Neural cell (in vitro differentiated cells): ENCODE results near the gene TBL1XR1.

ENCODE experiments used
- CTCF ChIP-seq: fragments of 450-650 bp; IDR thresholded peaks from 2 replicates; pipeline ENCODE4 v1.5.1; 2014; ENCODE audit warnings: antibody characterized with exemption, mild to moderate bottlenecking, moderate library complexity; ENCODE audit not compliant: poor library complexity, severe bottlenecking
- EZH2 ChIP-seq: fragments of 200-600, 300-800 bp; shearing (Covaris generic), sonication (generic); IDR thresholded peaks from 2 replicates; pipeline ENCODE4 v1.6.1; 2014; ENCODE audit warnings: antibody characterized with exemption, low read length, borderline replicate concordance, mild to moderate bottlenecking; ENCODE audit not compliant: insufficient read depth, poor library complexity, severe bottlenecking
- POLR2AphosphoS5 ChIP-seq: IDR thresholded peaks from 2 replicates; pipeline ENCODE4 v1.6.1; 2012
- RAD21 ChIP-seq: fragments of 450-650 bp; conservative IDR thresholded peaks from 2 replicates; pipeline ENCODE4 v1.6.1; 2014; ENCODE audit warnings: antibody characterized with exemption, mild to moderate bottlenecking, moderate library complexity
- REST ChIP-seq: IDR thresholded peaks from 2 replicates; pipeline ENCODE4 v1.6.1; 2012; ENCODE audit warnings: borderline replicate concordance
- TAF1 ChIP-seq: IDR thresholded peaks from 2 replicates; pipeline ENCODE4 v1.6.1; 2012; ENCODE audit warnings: low read depth

GRCh38 chr3:176971613-176972174 is 225.6 kb downstream of the TBL1XR1 start:
- TF ChIP-seq CTCF (no peak), RAD21 (no peak), TAF1 (no peak), REST (no peak), POLR2AphosphoS5 (no peak), EZH2 (no peak)
